Measurements from ENCODE around the gene MPST.

MPST gene

DNA sequence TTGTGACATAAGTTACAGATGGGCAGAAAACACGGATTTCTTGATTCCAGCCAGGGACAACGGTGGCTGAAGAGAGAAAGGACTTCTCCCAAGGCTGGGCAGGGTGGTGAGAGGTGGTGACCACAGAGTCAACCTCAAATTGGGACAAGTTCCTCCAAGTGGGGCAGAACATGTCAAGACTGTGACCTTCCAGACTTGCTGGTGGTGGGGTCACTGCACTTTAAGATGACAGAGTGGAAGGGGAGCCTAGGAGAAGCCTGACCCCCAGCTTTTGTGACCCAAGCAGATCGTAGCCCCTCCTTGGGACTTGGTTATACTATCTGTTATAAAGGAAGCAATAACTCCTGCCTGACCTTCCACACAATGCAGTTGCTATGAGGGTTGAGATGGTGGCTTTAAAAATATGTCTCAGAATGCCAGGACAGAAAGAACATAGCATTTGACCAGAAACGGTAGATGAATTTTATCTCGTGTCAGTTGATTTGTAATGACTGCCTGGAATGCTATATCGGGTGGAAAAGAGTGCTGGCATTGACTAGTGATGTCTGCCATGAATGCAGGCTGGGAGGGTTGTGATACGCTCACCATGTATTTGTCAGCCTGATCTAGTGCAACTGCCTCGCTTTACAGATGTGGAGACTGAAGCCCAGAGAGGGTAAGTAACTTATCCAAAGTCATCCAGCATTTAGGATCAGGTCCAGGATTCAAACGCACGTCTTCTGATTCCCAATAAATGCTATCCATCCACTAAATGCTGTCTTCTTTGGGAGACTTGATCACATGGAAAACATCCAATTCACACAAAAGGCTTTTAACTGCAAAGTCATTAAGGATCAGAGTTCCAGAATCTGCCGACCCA is 18.6 kb upstream of the MPST start:
- DNase-seq (ENCODE audit: low read depth): no peak

- no peak for DNase-seq (ENCODE audit: low read depth)
Measured at GRCh38 chr22:37001826-37002225, 17.7 kb upstream of the MPST start.

DNA sequence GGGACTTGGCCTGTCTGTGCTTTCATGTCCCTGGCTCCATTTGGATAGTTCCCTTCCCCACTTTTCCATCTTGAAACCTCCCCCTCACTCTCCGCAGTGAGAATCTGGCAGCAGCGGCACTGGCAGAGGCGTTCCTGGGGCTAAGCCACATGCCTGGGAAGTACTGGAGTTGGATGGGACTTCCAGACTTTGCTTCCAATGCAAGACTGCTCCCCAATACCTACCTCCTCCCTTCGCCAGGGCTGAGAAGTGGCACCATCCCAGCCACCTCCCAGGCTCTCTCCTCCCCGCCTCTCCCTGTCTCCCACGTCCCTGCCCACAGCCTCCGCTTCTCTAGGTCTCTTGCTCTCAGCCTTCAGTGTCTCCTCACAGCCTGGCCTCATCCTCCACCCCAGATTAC is 16.9 kb upstream of the MPST start:
- no peak for DNase-seq (ENCODE audit: low read depth)

DNA sequence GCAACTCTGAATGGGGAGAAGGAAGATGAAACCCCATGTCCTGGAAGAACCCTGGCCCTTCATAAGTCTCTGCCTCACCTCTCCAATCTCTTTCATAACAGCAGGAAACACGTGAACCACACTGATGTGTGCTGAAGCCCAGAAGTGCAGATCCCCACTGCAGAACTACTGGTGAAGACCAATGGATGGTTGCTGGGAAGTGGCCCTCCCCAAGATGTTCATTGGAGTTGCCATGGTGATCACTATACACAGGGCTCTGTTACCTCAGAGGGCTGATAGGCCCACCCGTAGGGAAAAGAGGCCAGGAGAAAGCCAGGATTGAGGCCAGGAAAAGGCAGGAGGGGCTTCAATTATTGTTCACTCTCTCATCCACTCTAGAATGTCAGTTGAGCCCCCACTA is 11.9 kb upstream of the MPST start:
- DNase-seq (ENCODE audit: low read depth): no peak

GRCh38 chr22:37008365-37008764 is 11.2 kb upstream of the MPST start:
- DNase-seq (ENCODE audit: low read depth): no peak

DNA sequence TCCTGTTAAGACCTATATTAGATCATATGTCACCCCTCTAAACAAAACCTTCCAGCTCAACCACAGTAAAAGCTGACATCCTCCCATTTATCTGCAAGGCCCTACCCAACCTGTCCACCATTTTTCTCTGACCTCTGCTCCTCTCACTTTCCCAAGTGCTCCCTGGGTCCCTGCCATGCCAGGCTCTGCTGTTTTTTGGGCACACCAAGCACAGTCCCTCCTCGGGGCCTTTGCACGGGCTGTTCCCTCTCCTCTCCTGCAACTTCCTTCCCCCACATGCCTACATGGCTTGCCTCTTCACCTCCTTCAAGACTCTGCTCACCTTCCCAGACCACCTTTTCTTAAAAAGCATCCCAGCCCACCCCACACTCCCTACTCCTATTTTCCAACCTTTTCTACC is 10.1 kb upstream of the MPST start:
- no peak for DNase-seq (ENCODE audit: low read depth)

DNA sequence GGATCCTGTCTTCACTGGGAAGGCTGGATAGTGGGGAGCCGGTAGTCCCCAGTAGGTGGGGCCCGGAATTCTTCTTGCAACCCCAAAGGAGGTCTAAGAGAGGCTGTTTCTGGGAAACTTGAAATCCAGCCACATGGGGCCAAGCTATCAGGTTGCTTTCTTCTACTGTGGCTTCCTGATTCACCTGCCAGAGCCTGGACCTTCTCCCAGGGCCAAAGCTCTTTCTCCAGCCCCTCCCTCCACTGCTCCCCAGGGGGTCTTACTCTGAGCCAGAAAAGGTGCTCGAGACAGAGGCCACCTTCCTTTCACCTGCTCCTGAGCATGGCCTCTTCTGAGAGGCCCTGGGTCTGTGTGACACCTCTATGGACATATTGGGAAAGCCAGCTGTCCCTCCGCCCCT is 9.4 kb upstream of the MPST start:
- no peak for DNase-seq (ENCODE audit: low read depth)

- no peak for DNase-seq (ENCODE audit: low read depth)
Measured at GRCh38 chr22:37010976-37011375, 8.6 kb upstream of the MPST start.

DNA sequence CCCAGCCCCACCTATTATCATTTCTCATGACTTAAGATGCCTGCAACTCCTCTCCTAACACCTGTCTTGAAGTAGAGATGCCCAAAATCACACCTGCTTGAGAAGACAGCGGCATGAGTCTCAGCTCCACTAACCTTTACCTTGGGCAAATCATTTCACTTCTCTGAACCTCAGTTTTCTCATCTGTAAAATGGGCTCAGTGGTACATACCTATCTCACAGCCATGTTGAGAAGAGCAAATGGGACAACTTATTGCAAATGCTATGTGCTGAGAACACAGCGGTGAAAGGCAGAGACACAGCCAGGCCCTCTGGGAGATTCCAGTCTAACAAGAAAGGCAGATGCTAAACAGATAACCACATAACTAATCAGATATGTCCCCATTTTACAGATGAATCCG is 8.1 kb upstream of the MPST start:
- DNase-seq (ENCODE audit: low read depth): no peak

DNA sequence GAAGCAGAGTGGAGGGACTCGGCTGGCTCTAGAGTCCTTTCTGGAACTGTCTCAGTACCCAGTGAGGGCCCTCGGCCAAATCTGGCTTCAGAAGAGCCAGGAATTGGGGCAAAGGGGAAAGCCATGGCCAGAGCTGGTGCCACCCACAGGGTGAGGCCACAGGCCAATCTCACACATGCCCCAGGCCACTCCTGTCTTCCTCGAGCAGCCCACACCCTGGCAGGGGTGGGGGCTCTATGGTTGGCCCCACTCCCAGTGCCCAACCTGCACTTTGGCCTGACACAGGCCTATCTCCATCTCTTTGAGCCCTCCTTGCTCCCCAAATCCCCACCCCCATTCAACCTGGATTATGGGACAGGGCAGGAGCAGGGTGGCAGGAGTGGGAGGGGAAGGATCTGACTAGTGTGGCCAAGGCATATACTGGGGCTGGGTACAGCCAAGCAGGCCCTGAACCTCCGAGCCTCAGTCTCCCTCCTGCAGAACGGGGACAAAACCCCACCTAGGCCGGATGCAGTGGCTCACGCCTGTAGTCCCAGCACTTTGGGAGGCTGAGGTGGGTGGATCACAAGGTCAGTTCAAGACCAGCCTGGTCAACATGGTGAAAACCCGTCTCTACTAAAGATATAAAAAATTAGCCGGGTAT is 7.2 kb upstream of the MPST start:
- DNase-seq (ENCODE audit: low read depth): no peak

DNA sequence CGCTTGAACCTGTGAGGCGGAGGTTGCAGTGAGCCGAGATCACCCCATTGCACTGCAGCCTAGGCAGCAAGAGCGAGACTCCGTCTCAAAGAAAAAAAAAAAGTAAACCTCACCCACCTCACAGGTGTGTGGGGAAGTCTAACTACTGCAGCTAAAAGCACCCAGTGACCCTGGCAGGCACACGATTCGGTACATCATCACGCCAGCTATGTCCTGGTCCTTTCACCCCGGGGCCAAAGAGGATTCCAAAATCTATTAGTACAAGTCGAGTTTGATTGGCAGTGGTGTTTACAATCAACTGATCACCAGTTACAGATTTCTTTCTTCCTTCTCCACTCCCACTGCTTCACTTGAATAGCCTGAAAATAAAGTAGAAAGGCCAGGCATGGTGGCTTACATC is 6.6 kb upstream of the MPST start:
- no peak for DNase-seq (ENCODE audit: low read depth)

DNA sequence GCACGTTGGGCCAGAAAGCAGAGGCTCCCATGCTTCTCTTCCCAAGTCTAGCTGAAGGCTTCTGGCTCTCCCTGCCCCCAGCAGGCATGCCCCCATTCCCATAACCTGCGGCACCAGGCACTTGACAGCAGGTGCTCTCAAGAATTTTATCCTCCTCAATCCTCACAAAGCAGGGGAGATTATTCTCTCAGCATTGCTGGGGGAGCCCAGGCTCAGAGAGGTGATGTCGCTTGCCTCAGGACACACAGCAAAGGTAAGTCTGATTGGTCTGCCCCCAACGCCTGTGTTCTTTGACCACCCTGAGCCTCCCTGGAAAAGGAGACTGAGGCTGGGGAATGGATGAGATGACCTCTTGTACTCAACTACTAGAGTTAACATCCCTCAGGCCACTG is 5.1 kb upstream of the MPST start:
- no peak for DNase-seq (ENCODE audit: low read depth)

GRCh38 chr22:37014835-37015586 is 4.5 kb upstream of the MPST start:
- no peak for DNase-seq (ENCODE audit: low read depth)

GRCh38 chr22:37015587-37015878 is 4.0 kb upstream of the MPST start:
- no peak for DNase-seq (ENCODE audit: low read depth)

GRCh38 chr22:37016134-37016910 is 3.2 kb upstream of the MPST start:
- no peak for DNase-seq (ENCODE audit: low read depth)

DNA sequence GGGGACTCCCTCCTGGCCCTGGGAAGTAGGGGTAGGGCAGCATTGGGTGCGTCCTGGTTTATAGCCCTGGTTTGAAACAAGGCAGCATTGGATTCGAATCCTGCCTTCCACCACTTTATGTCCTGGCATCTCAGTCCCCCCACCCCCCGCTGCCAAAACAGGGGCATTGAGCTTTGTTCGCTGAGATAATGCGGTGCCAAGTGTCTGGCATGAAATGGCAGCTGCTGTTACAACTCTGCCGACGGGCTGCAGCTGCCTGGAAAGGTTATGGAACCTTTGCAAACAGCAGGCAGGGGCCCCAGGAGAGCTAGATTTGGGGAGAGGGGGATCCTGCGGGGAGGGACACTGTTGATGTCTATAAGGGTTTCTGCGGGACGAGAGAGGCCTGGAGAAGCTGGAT is 2.2 kb upstream of the MPST start:
- DNase-seq (ENCODE audit: low read depth): no peak

- no peak for DNase-seq (ENCODE audit: low read depth)
Measured at GRCh38 chr22:37018086-37018814, 1.3 kb upstream of the MPST start.

DNA sequence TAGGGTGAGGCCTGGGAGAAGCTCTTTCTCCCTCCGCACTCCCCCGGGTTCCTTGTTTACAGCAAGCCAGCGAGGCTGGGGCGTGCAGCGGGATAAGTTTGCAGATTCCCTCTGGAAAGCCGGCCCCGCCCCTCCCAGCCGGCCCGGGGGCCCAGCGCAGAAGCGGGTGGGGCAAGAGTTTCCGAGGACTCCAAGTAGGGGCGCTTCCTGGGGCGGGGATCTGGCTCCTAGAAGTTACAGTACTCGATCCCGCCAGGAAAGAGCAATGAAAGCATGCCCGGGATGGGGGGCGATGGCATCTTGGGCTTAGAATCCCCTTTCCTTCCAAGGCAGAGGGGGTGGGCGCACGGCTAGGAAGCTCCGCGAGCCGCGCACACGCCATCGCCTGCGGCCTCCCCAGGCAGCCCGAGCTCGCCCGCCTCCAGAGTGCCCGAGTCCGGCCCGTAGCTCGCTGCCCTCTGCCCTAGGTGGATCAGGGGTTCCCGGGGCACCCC is 680 bp upstream of the MPST start:
- no peak for DNase-seq (ENCODE audit: low read depth)

DNA sequence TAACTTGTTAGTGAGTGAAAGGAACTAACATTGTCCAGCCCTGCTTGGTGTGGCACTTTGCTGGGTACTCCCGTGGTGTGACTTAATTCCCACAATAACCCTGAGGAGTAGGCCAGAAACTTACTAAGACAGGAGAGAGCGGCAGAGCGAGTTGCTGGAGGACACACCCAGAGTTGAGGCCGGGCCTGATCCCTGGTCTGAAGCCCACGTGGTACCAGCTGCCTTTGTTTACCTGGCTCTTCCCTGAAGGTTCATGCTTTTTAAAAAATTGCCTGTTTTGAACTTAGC is 594 bp downstream of the MPST start:
- no peak for DNase-seq (ENCODE audit: low read depth)

GRCh38 chr22:37021041-37021440 is 1.5 kb downstream of the MPST start:
- DNase-seq (ENCODE audit: low read depth): no peak

- peak; percentile 12 for DNase-seq (ENCODE audit: low read depth)
Measured at GRCh38 chr22:37021710-37022482, 2.4 kb downstream of the MPST start.

Measured in stimulated activated CD8-positive, alpha-beta memory T cell treated with anti-CD3 and anti-CD28 coated beads, Interleukin-12 subunit alpha, Interleukin-12 subunit beta, amount 100 ng/mL, for 1 hour (primary cell).